ENCODE measurements around the gene TMEM229A.

DNA sequence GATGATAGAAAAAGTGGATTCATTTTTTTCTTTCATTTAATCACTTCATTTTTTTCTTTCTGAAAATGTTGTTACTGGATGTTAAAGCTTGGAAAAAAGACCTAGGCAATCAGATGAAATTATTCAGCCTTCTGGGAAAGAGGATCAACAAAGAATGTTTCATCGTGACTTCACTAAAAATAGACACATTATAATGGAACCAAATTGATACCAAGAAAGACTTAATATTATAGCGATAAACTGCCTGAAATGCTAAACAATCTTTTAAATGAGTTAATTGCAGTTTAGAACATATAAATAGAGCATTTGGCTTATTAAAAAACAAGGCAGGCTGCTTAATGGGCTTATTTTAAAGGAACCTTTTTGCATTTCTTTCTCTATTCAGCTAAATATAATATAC lies 25.6 kb upstream of the TMEM229A start:
- TF ChIP-seq, protein P1, sequence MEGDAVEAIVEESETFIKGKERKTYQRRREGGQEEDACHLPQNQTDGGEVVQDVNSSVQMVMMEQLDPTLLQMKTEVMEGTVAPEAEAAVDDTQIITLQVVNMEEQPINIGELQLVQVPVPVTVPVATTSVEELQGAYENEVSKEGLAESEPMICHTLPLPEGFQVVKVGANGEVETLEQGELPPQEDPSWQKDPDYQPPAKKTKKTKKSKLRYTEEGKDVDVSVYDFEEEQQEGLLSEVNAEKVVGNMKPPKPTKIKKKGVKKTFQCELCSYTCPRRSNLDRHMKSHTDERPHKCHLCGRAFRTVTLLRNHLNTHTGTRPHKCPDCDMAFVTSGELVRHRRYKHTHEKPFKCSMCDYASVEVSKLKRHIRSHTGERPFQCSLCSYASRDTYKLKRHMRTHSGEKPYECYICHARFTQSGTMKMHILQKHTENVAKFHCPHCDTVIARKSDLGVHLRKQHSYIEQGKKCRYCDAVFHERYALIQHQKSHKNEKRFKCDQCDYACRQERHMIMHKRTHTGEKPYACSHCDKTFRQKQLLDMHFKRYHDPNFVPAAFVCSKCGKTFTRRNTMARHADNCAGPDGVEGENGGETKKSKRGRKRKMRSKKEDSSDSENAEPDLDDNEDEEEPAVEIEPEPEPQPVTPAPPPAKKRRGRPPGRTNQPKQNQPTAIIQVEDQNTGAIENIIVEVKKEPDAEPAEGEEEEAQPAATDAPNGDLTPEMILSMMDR (IDR thresholded peaks at IDR 0.05; ENCODE audit: low read depth, low read length): no peak
- TF ChIP-seq POLR2A (IDR thresholded peaks at IDR 0.05; ENCODE audit: extremely low read depth, insufficient read length): no peak
- TF ChIP-seq, protein P2, sequence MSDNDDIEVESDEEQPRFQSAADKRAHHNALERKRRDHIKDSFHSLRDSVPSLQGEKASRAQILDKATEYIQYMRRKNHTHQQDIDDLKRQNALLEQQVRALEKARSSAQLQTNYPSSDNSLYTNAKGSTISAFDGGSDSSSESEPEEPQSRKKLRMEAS (IDR thresholded peaks at IDR 0.05; ENCODE audit: low read depth, low read length): no peak

Measured in NB4 (cell line).